HAP-1 (cell line): ENCODE results near the gene SYT1.
A peak's percentile ranks its signal among the peaks of the same experiment; 100 is the strongest.

Experiments used
- DNase-seq, 2 experiments: peaks; one replicate each; pipeline ENCODE4 v3.0.0-alpha.2; 2016 to 2020; ENCODE audit warnings: low spot score in 2 of 2
- H3K27me3 ChIP-seq: fragments of 250-450 bp; sonication (Bioruptor Pico); 2 replicates; pipeline ENCODE4 v1.5.1; 2020; ENCODE audit warnings: low read depth, mild to moderate bottlenecking, moderate library complexity
- H3K36me3 ChIP-seq: fragments of 250-450 bp; sonication (Bioruptor Pico); replicated peaks from 2 replicates; pipeline ENCODE4 v1.5.1; 2020; ENCODE audit warnings: mild to moderate bottlenecking
- H3K4me1 ChIP-seq: fragments of 250-450 bp; sonication (Bioruptor Pico); 2 replicates; pipeline ENCODE4 v1.5.1; 2020; ENCODE audit warnings: mild to moderate bottlenecking
- H3K4me3 ChIP-seq: fragments of 250-450 bp; sonication (Bioruptor Pico); 2 replicates; pipeline ENCODE4 v1.5.1; 2020; ENCODE audit warnings: mild to moderate bottlenecking, moderate library complexity
- H3K9me3 ChIP-seq: fragments of 250-450 bp; sonication (Bioruptor Pico); 2 replicates; pipeline ENCODE4 v1.5.1; 2020; ENCODE audit warnings: mild to moderate bottlenecking, moderate library complexity
- in situ Hi-C: fragments of 300-500 bp; cut with MboI; formaldehyde crosslinking; loops from 3 replicates; pipeline ENCODE4 v1.14.3; 2020; ENCODE audit warnings: low sequenced_read_pairs, inconsistent platforms, mixed read lengths

SYT1 gene

DNA sequence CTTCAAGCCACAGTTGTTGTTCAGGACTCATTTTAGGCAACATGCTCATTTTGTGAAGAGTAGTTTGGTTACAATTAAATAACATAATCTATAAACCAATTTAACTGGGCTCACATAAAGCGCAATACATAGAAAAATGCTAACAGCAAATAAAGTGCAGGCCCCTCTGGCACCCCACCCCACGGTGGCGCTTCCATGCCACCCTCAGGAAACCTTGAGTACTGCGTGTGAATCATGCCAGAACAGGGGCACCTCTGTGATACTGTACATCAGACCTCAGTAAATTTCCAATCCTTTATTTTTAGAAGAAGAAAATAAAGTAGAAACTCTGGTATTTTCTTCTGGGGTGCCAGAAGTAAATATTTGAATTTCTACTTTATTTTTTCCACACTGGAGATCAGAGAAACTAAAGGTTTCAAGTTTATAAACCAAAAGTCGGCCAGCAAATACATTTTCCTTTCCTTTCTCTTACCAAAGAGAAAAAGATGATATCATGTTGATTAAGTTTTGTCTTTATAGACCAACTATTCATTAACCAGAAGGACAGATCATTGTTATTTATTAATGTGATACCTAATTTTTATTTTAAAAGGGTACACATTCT, 509.4 kb downstream of the SYT1 start:
- in situ Hi-C loops, result loop anchor here (25.0 kb wide), 2 partner anchors 1187 to 1362 kb away; no protein-coding TSS in a partner anchor
- Histone ChIP-seq H3K4me1 (peaks cover 10% of the 10 kb centered on the region), H3K27me3 (no peaks in the 10 kb centered on the region), H3K36me3 (no peaks in the 10 kb centered on the region), H3K9me3 (no peaks in the 10 kb centered on the region), H3K4me3 (no peak overlapping the region)
- DNase-seq, result peak; percentile 28 to 77

DNA sequence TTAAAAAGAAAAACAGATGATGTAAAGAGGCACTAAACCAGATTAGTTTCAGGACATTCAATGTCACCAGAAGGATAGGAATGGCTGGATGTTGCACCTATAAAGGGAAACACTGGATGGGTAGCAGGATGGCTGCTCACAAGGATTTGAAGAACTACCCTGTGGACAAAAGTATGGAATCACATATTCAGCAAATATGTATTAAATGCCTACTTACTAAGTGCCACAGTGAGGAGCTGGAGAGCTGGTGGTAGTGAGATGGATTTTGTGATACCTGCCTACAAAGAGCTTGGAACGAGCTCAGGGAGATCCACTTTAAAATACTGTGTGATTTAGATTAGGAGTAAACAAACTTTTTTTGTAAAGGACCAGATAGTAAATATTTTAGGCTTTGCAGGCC, 510.0 kb downstream of the SYT1 start:
- in situ Hi-C loops, result loop anchor here (25.0 kb wide), 2 partner anchors 1187 to 1362 kb away; no protein-coding TSS in a partner anchor

DNA sequence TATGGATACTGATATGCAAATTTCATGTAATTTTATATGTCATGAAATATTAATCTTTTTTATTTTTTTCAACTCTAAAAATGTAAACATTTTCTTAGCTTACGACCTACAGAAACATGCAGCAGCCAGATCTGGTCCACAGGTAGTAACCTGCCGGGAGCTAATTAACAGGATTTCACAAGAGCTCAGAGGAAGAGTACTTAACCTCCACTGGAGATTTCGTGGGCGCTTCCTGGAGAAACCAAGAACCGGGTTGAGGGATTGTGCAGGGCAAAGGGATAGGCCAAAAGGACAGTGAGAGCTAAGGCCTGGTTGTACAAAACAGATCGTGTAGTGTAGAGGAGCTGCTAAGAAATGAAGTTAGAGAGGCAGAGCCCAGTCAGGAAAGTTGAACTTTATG, 510.5 kb downstream of the SYT1 start:
- in situ Hi-C loops, result no loop called here
- no peaks in the 10 kb centered on the region for H3K9me3 ChIP-seq
- no peak for DNase-seq
- H3K36me3 ChIP-seq, result no peaks in the 10 kb centered on the region
- H3K4me3 ChIP-seq, result no peak overlapping the region
- no peaks in the 10 kb centered on the region for H3K27me3 ChIP-seq
- H3K4me1 ChIP-seq, result peaks cover 10% of the 10 kb centered on the region

More for the DNA sequence above, 510.0 kb downstream of the SYT1 start:
- Histone ChIP-seq H3K4me1 (peaks cover 10% of the 10 kb centered on the region), H3K9me3 (no peaks in the 10 kb centered on the region), H3K4me3 (no peak overlapping the region), H3K36me3 (no peaks in the 10 kb centered on the region), H3K27me3 (no peaks in the 10 kb centered on the region)
- no peak for DNase-seq

DNA sequence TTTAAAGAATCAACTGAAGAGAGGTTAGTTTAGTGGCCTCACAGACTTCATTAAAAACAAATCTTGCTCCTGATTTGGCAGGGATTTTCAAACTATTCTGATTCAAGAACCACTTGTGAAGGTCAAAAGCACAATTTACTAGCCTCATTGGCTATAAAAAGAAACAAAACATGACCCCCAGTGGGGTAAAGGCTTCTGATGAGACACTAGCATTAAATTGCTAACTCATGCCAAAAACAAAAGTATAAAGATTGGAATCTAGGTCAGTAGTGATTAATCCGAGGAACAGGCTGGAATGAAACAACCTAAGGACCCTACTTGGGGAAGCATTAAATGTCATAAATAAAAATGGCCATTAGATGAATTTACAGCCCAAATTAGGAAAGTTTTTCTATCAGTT, 513.9 kb downstream of the SYT1 start:
- Histone ChIP-seq H3K9me3 (no peaks in the 10 kb centered on the region), H3K4me1 (peaks cover 4% of the 10 kb centered on the region), H3K4me3 (no peak overlapping the region), H3K27me3 (no peaks in the 10 kb centered on the region), H3K36me3 (no peaks in the 10 kb centered on the region)
- DNase-seq, result no peak
- in situ Hi-C loops, result no loop called here

DNA sequence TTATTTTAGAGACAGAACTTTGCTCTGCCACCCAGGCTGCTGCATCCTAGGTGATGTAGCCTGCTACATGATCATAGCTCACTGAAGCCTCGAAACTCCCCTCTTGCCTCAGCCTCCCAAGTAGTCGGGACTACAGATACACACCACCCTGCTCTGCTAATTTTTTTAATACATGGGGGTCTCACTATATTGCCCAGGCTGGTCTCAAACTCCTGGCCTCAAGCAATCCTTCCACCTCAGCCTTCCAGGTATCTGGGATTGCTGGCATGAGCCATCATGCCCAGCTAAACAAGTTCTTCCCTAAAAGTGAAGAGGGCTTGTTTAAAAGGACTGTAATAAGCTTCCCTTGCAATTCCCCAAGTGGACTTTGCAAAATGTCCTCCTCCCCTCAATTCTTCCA, 515.8 kb downstream of the SYT1 start:
- Histone ChIP-seq H3K9me3 (no peaks in the 10 kb centered on the region), H3K4me1 (peaks cover 4% of the 10 kb centered on the region), H3K4me3 (no peak overlapping the region), H3K27me3 (no peaks in the 10 kb centered on the region), H3K36me3 (no peaks in the 10 kb centered on the region)
- no peak for DNase-seq
- in situ Hi-C loops, result no loop called here

DNA sequence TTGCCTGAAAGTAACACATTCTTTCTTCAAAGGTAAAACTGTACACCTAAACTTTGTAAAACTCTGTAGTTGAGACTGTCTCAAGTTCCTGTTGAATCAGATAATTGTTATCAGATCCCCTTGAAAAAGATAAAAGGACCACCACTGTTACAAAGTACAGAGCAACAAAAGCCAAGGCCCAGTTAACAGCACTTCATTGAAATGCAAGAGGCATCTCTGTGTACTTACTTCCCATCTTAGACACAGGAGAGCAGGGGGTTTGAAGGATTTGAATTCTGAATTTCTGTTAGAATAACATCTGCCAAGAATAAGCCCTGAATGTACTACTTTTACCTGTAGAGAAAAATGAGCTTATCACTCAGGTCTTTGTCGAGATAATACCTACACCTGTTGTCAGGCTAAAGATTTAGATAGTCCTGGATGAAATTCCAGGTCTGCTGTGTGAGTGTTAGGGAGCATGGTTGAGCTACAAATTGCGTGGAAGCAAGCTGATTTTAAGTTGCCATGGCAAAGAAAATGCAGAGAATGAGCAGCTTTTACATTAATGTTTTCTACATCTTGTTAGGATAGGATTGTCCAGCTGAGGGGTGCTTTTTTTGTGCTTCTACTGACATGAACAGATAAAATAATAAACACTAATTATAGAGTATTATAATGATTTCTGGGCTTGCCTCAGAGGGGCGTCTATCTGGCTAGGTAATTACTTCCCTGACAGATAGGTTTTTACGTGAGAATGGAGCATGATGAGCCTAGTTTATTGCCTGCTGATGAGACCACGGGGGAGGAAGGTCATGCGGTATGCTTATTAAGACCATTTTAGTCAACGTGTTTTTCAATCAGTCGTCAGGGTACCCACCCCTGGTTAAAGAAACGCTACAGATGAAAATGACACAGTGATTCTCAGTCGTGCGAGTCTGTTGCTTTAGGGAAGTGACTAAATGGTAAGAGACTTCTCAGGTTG, 517.0 kb downstream of the SYT1 start:
- Histone ChIP-seq H3K4me3 (no peak overlapping the region), H3K4me1 (peaks cover 4% of the 10 kb centered on the region)

DNA sequence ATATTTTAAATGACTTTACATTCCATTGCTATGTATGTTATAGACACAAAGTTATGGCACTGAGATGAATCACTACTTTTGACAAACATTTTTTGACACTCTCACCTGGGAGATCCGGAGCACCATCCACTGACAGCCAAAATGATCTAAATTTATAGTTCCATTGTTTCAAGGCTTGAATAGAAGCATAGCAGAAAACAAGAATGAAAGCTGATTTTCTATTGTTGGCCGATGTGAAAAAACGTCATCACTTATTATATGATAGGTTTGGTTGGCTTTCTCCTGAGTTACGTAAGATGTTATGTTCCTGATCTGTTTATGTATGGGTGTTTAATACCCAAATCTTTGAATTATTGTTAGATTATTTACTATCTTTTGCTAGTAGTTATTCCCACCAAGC, 520.0 kb downstream of the SYT1 start:
- no peaks in the 10 kb centered on the region for H3K9me3 ChIP-seq
- peaks cover 2% of the 10 kb centered on the region for H3K4me1 ChIP-seq
- H3K27me3 ChIP-seq, result no peaks in the 10 kb centered on the region
- in situ Hi-C loops, result no loop called here
- no peaks in the 10 kb centered on the region for H3K36me3 ChIP-seq
- no peak for DNase-seq
- H3K4me3 ChIP-seq, result no peak overlapping the region

More for the DNA sequence above, 517.0 kb downstream of the SYT1 start:
- no peaks in the 10 kb centered on the region for H3K9me3 ChIP-seq
- in situ Hi-C loops, result no loop called here
- no peaks in the 10 kb centered on the region for H3K27me3 ChIP-seq
- H3K36me3 ChIP-seq, result no peaks in the 10 kb centered on the region
- DNase-seq, result no peak

DNA sequence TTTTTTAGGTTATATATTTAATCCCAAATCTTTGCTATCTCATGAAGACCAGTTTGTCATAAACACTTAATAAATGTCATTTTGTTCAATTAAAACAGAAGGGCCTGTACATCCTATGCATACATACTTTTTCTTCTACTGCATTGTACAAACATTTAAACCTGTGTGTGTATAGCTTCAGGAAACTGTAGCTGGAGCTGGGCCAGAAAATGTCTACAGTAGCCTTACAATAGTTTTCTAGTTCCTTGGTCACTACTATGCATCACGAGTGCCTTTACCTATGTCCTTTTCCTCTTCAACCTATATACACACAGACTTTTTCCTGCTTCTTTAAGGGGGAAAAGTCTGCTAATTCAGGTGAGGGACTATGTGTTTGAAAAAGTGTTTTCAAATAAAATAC, 523.4 kb downstream of the SYT1 start:
- Histone ChIP-seq H3K36me3 (no peaks in the 10 kb centered on the region), H3K27me3 (no peaks in the 10 kb centered on the region), H3K9me3 (no peaks in the 10 kb centered on the region), H3K4me1 (no peaks in the 10 kb centered on the region), H3K4me3 (no peak overlapping the region)
- no peak for DNase-seq
- in situ Hi-C loops, result no loop called here

DNA sequence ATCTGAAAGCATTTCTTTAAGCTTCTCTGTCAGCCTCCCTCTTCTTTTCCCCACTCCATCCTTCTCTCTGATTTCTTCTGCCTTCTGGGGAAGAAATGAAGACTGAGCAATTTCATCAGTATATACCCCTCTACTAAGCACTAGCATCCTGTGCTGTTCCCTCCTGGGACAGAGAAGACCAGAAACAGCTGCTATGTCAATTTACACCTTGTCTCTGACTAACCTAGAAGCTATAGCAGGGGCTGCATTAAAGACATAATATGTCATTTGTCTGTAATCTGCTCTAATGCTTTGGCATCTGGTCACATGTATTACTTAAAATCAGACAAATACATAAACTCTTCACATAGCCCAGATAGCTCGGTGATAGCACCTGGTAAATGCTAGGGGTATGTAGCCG, 529.3 kb downstream of the SYT1 start:
- Histone ChIP-seq H3K27me3 (no peaks in the 10 kb centered on the region), H3K4me3 (no peak overlapping the region), H3K9me3 (no peaks in the 10 kb centered on the region), H3K4me1 (no peaks in the 10 kb centered on the region), H3K36me3 (no peaks in the 10 kb centered on the region)
- in situ Hi-C loops, result no loop called here
- no peak for DNase-seq

DNA sequence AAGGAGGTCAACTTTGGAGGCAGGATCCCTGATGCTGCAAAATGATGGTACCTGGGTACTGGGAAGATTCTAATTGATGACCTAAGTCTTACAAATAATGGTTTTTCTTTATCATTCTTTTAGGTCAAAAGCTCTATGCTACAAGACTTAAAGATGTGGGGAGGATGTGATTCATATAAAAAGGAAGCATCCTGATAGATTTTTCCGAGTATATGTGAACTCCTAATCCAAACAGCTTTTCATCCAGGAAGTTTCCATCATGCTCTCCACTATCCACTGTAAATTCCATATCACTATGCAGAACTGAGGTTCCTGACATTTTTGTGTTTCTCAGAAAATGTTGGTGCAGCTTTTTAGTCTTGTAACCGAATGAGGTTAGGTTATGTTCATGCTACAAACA, 533.0 kb downstream of the SYT1 start:
- Histone ChIP-seq H3K4me1 (no peaks in the 10 kb centered on the region), H3K27me3 (no peaks in the 10 kb centered on the region), H3K36me3 (no peaks in the 10 kb centered on the region), H3K9me3 (no peaks in the 10 kb centered on the region), H3K4me3 (no peak overlapping the region)
- no peak for DNase-seq
- in situ Hi-C loops, result no loop called here

DNA sequence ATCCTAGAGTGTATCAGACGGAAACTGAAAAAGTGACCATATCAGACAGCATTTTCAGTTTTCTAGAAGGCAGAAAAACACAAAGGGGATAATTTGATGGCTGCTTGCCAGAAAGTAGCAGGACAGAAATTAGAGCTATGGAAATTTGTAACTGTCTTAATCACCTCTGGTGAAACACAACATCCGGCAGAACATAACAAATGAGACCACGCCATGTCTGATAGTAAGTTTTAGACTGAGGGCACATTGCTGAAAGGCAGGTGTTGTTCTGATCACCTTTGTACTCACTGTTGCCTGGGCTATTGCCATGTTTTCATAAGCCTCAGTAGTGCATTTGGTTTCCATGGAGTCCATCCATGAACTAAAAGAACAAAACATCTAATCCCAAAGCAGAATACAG, 535.9 kb downstream of the SYT1 start:
- H3K4me3 ChIP-seq, result no peak overlapping the region
- H3K27me3 ChIP-seq, result no peaks in the 10 kb centered on the region
- H3K9me3 ChIP-seq, result no peaks in the 10 kb centered on the region
- no peaks in the 10 kb centered on the region for H3K36me3 ChIP-seq
- no peaks in the 10 kb centered on the region for H3K4me1 ChIP-seq
- in situ Hi-C loops, result loop anchor here (25.0 kb wide), 1 partner anchor 137 kb away; no protein-coding TSS in a partner anchor
- no peak for DNase-seq

DNA sequence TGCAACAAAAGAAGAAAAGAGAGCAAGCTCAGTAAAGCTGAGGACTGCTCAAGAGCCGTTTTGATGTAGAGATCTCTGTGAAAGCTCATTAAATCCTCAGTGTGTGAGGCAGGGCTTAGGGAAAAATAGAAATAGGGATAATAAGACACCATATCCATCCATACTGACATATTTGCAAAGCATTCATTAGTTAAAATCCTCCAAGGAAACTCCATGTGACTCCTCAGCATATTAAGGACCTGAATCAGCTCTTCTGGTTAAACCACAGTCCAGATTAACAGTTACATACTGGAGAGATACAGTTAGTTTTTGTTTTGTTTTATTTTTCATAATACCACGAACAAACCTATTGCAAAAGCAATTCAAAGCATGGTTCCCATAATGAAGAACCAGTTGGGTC, 538.0 kb downstream of the SYT1 start:
- DNase-seq, result no peak
- Histone ChIP-seq H3K27me3 (no peaks in the 10 kb centered on the region), H3K4me3 (no peak overlapping the region), H3K4me1 (no peaks in the 10 kb centered on the region), H3K36me3 (no peaks in the 10 kb centered on the region), H3K9me3 (no peaks in the 10 kb centered on the region)
- in situ Hi-C loops, result loop anchor here (25.0 kb wide), 1 partner anchor 135 kb away; no protein-coding TSS in a partner anchor

DNA sequence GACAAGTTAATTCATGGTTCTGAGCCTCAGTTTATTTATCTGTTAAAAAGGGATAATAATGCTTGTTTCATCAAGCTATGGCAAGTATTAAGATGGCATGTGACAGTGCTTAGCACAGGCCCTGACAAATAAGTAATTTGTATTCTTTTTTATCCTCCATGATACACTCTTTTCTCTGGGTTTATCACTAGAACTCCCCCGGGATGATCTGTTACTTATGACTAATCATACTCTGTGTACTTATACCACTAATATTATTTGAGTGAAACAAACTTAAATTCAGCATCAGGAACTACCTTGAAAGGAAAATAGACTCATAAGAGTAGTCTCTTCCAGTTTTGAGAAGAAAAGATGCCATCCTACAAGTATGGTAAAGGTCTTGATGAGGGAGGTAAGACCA, 542.4 kb downstream of the SYT1 start:
- in situ Hi-C loops, result loop anchor here (25.0 kb wide), 1 partner anchor 130 kb away; no protein-coding TSS in a partner anchor
- H3K4me1 ChIP-seq, result peaks cover 2% of the 10 kb centered on the region; the same call in 1 of the 2 replicates
- no peaks in the 10 kb centered on the region for H3K36me3 ChIP-seq
- H3K4me3 ChIP-seq, result no peak overlapping the region
- no peaks in the 10 kb centered on the region for H3K9me3 ChIP-seq
- no peak for DNase-seq
- H3K27me3 ChIP-seq, result no peaks in the 10 kb centered on the region
